HG03565 (cell line): ENCODE results near the gene UBAC2.
"Not testable (repeated sequence)": the region's sequence is repeated elsewhere in the genome, so short reads cannot be mapped to it uniquely, and the experiment has no call there.

ENCODE experiments used
- ATAC-seq: cut with Tn5 transposase; IDR thresholded peaks from one replicate; pipeline ENCODE4 v1.9.1; 2021; ENCODE audit warnings: mild to moderate bottlenecking, moderate library complexity; ENCODE audit not compliant: unreplicated experiment

UBAC2 gene

GRCh38 chr13:99406799-99407201 is 206.1 kb downstream of the UBAC2 start:
- no peak for ATAC-seq

DNA sequence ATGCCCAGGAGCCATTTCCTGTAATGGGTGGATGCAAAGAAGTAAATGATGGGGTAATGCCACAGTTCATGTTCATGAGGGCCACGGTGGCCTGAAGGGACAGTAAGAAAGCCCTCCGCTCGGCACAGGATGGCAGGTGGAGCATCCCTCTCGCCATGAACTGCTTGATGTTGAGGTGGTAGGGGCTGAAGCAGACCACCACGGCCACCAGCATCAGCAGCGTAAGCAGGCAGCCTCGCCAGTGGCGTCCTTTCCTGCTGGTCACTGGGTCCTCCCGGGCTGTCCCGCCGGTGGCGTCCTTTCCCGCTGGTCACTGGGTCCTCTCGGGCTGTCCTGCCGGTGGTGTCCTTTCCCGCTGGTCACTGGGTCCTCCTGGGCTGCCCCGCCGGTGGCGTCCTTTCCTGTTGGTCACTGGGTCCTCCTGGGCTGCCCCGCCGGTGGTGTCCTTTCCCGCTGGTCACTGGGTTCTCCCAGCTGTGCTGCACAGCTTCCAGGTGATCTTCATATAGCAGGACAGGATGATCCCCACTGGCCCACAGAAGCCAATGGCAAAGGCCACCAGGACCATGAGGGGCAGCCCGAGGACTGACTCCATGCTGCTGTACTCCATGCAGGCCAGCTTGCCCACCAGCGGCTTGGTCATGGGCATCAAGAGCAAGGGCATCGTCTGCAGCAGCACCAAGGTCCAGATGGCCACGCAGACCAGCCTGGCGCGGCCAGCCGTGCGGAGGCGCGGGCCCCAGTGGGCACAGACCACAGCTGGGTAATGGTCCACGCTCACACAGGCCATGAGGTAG is 207.4 kb downstream of the UBAC2 start:
- ATAC-seq, result no peak

GRCh38 chr13:99408703-99409000 is 208.0 kb downstream of the UBAC2 start:
- ATAC-seq, result no peak

- not testable (repeated sequence) for ATAC-seq
These were observed 208.9 kb downstream of the UBAC2 start for GRCh38 chr13:99409461-99410083.

DNA sequence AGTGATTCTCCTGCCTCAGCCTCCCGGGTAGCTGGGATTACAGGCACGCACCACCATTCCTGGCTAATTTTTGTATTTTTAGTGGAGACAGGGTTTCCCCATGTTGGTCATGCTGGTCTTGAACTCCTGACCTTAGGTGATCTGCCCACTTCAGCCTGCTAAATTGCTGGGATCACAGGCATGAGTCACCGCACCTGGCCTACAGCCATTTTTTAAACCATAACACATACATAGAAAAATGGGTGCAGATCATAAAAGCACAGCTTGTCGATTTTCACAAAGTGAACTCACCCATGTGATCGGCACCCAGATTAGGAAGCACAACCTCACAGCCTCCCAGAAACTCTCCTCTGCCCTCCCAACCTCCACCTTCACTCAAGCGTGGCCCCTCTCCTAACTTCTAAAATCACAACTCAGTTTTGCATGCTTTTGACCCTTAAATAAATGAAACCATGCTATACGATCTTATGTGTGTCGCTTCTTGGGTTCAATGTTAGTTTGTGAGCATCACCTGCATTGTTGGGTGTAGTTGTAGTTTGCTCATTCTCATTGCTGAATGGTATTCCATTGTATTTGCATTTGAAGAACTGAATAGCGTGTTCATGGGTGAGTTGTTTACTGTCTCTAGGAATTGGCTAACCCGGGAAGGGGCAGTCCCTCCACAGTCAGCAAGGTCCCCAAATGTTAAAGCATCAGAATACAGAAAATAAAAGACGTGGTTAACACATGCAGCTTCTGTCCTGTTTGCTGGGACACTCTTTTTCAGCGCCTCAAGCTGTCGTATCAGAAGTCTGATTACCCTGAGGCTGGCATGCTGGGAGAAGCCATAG is 210.2 kb downstream of the UBAC2 start:
- peak; percentile 34 for ATAC-seq

GRCh38 chr13:99412856-99413255 is 212.2 kb downstream of the UBAC2 start:
- ATAC-seq, result no peak

DNA sequence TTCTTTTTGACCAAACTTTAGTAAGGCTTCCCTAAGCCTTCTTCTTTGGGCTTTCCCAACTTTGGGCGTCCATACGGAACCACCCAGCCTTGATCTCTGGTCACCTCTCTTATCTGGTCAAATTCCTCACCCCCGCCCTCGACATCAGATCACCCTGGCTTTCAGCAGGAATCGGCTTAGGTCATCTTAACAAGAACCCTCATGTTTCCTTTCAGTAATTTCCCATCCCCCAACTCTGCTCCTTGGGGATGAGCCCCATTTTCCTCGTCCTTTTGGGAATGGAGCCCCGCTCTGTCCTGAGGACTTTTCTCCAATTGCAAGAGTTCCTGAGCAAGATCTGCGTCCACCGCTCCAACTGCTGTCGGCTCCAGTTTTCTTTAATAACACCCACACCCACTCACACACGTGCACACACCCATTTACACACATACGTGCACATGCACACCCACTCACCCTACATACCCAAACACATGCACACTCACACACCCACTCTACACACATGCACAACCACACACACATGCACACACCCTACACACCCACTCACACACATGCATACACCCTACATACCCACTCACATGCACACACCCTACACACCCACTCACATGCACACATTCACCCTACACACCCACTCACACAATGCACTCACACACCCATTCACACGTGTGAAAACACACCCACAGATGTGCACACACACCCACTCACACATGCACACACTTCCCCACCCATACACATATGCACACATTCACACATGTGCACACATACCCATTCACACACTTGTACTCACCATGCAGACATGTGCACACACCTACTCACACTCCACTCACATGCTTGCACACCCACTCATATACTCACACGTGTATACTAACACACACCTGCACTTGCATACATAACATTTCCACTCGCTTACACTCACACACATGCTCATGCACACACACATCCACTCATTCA is 213.7 kb downstream of the UBAC2 start:
- no peak for ATAC-seq

DNA sequence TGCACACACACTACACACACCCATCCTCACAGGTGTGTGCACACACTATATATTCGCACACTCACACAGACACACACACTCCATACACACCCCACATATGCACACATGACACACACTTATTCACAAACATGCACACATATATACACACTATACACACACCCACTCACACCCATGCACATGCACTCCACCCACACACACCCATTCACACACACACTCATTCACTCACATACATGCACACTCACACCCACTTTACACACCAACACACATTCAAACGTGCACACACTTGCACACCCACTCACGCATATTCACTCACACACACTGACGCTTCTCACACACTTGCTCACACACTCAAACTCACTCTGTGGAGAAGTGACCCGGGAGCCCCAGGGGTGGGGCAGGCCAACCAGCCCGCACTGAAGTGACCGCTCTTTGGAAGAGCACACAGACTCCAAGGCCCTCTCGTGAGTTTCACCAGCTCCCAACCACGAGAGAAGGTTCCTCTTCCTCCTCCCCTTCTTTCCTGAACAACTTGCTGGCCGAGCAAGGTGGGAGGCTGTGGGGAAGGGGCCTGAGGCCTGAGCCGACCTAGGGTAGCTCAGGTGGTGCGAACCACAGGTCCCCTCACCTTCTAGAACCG is 214.5 kb downstream of the UBAC2 start:
- no peak for ATAC-seq

DNA sequence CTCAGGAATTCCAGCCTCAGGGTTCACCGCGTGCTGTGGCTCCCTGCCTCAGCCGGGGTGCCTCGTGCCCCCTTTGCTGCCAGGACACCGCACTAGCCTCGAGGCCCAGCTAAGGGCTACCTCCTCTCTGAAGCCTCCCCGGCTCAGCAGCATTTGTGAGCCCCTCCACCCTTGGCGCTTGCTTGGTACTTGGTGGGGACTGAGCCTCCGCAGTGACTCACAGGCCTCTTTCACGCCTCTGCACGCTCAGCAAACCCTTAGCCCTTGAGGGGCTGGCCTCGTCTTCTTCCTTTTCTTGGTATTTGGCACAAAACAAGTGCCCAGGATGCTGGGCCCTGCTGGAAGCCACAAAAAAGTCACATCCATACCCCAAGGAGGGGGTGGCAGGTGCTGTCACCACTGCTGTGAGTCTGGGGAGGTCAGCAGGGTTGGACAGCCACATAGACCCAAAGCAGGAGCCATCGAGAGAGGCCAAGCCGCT is 215.2 kb downstream of the UBAC2 start:
- ATAC-seq, result no peak

DNA sequence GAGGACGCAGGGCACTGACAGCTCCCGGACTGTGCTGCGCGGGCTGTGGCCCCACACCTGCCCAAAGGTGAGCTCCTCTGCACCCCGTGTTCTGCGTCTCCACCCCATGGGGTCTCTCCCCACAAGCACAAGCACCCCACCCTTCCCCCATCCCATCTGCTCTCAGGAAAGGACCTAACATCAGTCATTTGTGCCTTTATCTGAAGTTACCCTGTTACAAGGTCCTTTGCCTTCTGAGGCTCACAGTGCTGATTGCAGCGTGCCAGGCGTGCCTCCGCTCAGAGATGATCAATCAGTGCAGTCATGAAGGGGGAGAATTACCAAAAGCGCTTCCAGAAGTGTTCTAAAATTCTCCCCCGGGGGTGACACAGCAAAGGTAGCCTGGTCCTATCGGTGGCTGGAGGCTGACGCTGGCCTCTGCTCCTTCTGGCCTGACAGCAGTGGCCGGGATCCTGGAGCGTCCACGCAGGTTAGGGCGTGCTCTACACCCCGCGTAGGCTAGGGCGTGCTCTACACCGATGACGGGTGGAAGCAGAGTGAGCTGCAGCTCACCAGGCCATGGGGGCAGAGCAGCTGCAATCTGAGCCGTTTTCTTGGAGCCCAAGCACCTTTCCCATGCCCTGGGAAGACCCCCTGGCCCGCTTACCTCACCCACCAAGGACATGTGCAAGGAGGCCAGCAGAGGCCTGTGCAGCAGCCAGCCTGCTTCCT is 215.9 kb downstream of the UBAC2 start:
- no peak for ATAC-seq

DNA sequence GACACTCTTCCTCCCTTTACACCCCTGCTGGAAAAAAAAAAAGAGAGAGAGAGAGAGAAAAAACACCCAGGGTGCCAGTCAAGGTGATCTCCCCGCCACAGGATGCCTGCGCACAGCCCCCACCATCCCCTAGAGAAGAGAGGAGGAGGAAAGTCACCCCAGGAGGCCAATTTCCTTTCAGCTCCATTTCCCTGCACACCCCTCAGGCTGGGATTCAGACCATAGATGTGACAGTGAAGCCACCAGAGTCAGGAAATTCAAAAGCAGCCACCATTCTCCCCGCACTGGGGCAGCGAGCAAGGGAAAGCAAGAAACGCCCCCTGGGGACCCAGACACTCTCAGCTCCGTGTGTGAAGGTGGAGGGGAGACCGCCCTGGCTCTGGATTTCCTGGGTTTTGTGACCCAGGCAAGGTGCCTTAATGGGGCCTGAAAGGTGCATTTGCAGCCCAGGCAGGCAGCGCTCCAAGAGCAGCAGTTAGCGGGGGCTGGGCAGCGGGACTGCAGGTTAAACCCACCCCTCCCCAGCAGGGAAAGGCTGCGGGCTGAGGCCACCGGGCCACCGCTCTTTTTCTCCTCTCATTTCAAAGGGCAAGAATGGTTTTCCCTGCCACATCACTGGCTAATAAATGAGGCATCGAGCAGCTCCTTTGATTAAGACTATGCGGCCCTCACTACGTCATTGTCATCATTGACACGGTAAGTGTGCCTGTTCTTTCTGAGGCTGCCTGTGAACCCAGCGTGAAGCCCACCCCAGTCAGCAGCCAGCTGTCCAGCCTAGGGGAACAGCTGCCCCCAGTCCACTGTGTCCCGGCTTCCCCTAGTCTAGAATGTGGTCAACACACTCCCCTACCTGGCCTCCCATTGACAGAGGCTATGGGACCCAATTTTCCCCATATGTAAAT is 216.8 kb downstream of the UBAC2 start:
- no peak for ATAC-seq

- no peak for ATAC-seq
These were observed 217.6 kb downstream of the UBAC2 start for GRCh38 chr13:99418103-99418842.

DNA sequence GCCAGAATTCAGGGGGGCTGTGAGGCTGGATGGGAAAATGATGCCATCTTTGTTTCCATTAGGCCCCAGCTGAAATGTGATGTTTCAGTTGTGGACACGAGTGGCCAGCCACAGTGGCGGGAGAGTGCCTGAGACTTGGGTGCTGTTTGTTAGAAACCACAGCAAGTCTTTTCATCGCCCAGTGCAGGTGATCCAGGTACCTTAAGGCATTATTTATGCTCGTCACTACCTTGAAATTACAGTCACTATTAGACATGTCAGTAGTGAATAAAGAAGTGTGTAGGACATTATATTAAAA is 218.1 kb downstream of the UBAC2 start:
- ATAC-seq, result no peak

DNA sequence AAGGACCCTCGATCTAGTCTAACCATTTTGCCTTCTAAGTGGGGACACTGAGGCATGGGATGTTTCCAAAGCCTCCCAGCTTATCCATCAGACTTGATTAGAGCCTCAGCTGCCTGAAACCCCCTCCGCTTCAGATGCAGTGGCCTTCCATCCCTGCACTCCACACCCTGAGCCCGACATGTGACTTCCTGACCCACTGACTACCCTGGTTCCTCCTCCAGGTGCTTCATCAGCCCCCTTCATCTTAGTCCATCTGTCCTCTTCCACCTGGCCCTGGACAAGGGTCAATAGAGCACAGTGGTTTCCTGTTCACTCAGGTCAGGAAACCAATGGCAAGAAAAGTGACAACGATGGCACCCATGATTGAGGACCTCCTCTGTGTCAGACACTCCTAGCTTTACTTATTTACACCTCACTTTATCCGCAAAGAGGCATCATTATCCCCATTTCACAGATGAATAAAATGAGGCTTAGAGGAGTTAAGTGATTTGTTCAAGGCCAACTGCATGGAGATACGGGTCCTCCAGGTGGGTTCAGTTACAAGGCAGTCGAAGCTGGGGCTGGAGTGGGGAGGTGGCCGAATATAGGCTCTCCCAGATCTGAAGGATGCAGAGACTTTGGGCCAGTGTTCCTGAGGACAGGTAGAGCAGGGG is 219.1 kb downstream of the UBAC2 start:
- ATAC-seq, result no peak

- ATAC-seq, result no peak
These were observed 220.6 kb downstream of the UBAC2 start for GRCh38 chr13:99421271-99421670.

DNA sequence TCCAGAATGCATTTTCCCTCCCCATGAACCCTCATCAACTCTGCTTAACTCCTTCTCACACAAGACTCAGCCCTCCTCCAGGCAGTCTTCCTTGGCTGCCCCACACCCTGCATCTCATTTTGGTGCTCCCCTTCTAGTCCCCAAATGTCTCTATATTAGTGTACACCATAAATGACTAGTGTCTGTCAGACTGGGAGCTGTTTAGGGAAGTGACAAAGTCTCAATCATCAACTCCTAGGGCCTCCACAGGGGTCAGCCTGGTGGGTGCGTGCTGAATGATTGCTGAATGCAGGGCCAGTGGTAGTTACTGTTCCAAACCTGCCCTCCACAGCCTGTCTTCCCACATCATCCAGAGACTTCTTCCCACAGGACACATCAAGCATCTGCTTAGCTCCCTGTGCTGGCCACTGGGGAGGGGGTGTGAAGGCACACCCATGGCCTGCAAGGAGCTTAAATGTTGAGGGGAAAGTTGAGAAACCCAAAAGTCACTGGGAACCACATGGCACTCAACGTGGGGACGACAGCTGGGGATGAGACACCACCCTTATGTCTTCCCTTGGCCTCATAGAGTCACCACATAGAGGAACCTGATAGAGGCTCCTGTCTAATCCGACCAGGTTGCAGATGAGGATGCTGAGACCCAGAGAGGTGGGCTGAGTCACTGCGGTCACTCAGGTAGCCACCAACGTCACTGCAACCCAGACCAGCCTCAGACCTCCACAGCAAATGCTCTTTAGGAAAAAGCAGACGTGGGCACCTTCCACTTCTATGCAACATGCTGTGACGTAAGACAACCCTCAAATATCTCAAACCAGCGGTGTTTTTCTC is 221.3 kb downstream of the UBAC2 start:
- ATAC-seq, result peak; percentile 23
